CD8-positive, alpha-beta memory T cell (primary cell): ENCODE data around the gene SP100. TPM values are rescaled to one million over a fixed set of nuclear protein-coding genes. Genes with fewer than 3 reads are reported as not detected.
A peak's percentile ranks its signal among the peaks of the same experiment; 100 is the strongest.
"Not testable (repeated sequence)": the region's sequence is repeated elsewhere in the genome, so short reads cannot be mapped to it uniquely, and the experiment has no call there.

Experiments used
- CTCF ChIA-PET: fragments of 350-600 bp; sonication (Branson Sonifier 250); formaldehyde crosslinking; loops from one replicate; lab custom pipeline; 2021; ENCODE audit warnings: antibody characterized with exemption; lab: Charles Lee
- POLR2A ChIA-PET: fragments of 350-600 bp; sonication (Branson Sonifier 250); formaldehyde crosslinking; loops from one replicate; lab custom pipeline; 2021; ENCODE audit warnings: antibody characterized with exemption; lab: Charles Lee
- DNase-seq, 5 donors: peaks; one replicate each; pipeline versions ENCODE4 v3.0.0 to v3.0.0-alpha.2; 2020 to 2022; ENCODE audit warnings: mixed read lengths in 1 of 5
- H3K27ac ChIP-seq: one replicate; pipeline ENCODE4 v1.7.0; 2013; ENCODE audit warnings: low read depth, mild to moderate bottlenecking, low read length, moderate library complexity
- H3K27me3 ChIP-seq: 2 replicates; pipeline ENCODE4 v1.7.0; 2013; ENCODE audit warnings: low read length, mild to moderate bottlenecking; ENCODE audit not compliant: insufficient read depth, poor library complexity, severe bottlenecking
- H3K36me3 ChIP-seq: 2 replicates; pipeline ENCODE4 v1.7.0; 2013; ENCODE audit warnings: mild to moderate bottlenecking, low read length, moderate library complexity; ENCODE audit not compliant: insufficient read depth
- H3K4me1 ChIP-seq: 2 replicates; pipeline ENCODE4 v1.7.0; 2013; ENCODE audit warnings: mild to moderate bottlenecking, low read length, moderate library complexity; ENCODE audit not compliant: insufficient read depth
- H3K4me3 ChIP-seq: 2 replicates; pipeline ENCODE4 v1.7.0; 2013; ENCODE audit warnings: mild to moderate bottlenecking, low read length
- H3K9me3 ChIP-seq: 2 replicates; pipeline ENCODE4 v1.7.0; 2013; ENCODE audit warnings: mild to moderate bottlenecking, low read length
- H3K27ac Mint-ChIP-seq, 8 donors: one replicate each; pipeline ENCODE4 v1.8.0; 2020 to 2021; ENCODE audit warnings: mixed read lengths in 8 of 8, mild to moderate bottlenecking in 6 of 8, inconsistent platforms in 3 of 8, moderate library complexity in 3 of 8
- H3K27me3 Mint-ChIP-seq, 2 donors: one replicate each; pipeline ENCODE4 v1.8.0; 2020 to 2021; ENCODE audit warnings: mixed read lengths in 2 of 2, mild to moderate bottlenecking in 1 of 2, moderate library complexity in 1 of 2
- H3K36me3 Mint-ChIP-seq, 3 donors: one replicate each; pipeline ENCODE4 v1.8.0; 2020 to 2021; ENCODE audit warnings: mixed read lengths in 3 of 3, inconsistent platforms in 1 of 3, mild to moderate bottlenecking in 1 of 3
- H3K4me1 Mint-ChIP-seq, 3 donors: one replicate each; pipeline ENCODE4 v1.8.0; 2020 to 2021; ENCODE audit warnings: mixed read lengths in 3 of 3, inconsistent platforms in 1 of 3, mild to moderate bottlenecking in 1 of 3
- H3K4me3 Mint-ChIP-seq, 7 donors: one replicate each; pipeline ENCODE4 v1.8.0; 2020 to 2021; ENCODE audit warnings: mixed read lengths in 7 of 7, mild to moderate bottlenecking in 6 of 7, moderate library complexity in 4 of 7, inconsistent platforms in 2 of 7
- H3K9me3 Mint-ChIP-seq, 5 donors: one replicate each; pipeline ENCODE4 v1.8.0; 2020 to 2022; ENCODE audit warnings: mixed read lengths in 5 of 5, mild to moderate bottlenecking in 3 of 5, moderate library complexity in 2 of 5, inconsistent platforms in 1 of 5
- polyA plus RNA-seq: library from polyadenylated mRNA; unstranded; fragments of 300-500 nt; fragmentation: Illumina TruSeq; gene quantifications from one replicate; pipeline ENCODE4 v1.2.3, GENCODE V29; 2021
- total RNA-seq, 2 experiments: library from RNA; stranded (reverse); gene quantifications; one replicate each; pipeline ENCODE4 v1.2.3, GENCODE V29; 2021

The SP100 gene
- total and polyA plus RNA-seq, 3 experiments from 2014 or later = 82.7 to 209 (median 84.4) TPM

- Histone ChIP-seq H3K4me3 (no peak overlapping the region), H3K4me1 (peaks cover 39% of the 10 kb centered on the region), H3K36me3 (peaks cover 13% of the 10 kb centered on the region), H3K27ac (no peak overlapping the region), H3K9me3 (peaks cover 10% of the 10 kb centered on the region), H3K27me3 (no peaks in the 10 kb centered on the region)
- Mint-ChIP-seq H3K4me3 (no peak overlapping the region), H3K27ac (peak overlapping the region in 5 of 8 donors; percentile 53 to 97 (median 71)), H3K27me3 (no peaks in the 10 kb centered on the region), H3K9me3 (peaks cover 3 to 7% (median 6%) of the 10 kb centered on the region in 5 donors), H3K4me1 (peaks cover 59 to 77% (median 70%) of the 10 kb centered on the region in 3 donors), H3K36me3 (peaks cover 12 to 63% (median 30%) of the 10 kb centered on the region in 3 donors)
- ChIA-PET POLR2A (no interaction called here), CTCF (interaction anchor here (1.0 kb wide), 1 partner anchor 17 kb away, joined by 3 read pairs; no protein-coding TSS in a partner anchor)
- DNase-seq = no peak
These were observed 19.4 kb downstream of the SP100 start for GRCh38 chr2:230435431-230435830.

GRCh38 chr2:230439121-230439520 lies 23.1 kb downstream of the SP100 start:
- H3K27ac ChIP-seq, H3K27me3 ChIP-seq, H3K27me3 Mint-ChIP-seq, POLR2A ChIA-PET, CTCF ChIA-PET, H3K9me3 Mint-ChIP-seq, H3K9me3 ChIP-seq, DNase-seq, H3K4me3 ChIP-seq: not testable (repeated sequence)
- peak overlapping the region in 6 of 7 donors; percentile 40 to 90 (median 77) for H3K4me3 Mint-ChIP-seq
- H3K36me3 Mint-ChIP-seq = peaks cover 15 to 52% (median 17%) of the 10 kb centered on the region in 3 donors
- H3K36me3 ChIP-seq = peaks cover 21% of the 10 kb centered on the region
- H3K27ac Mint-ChIP-seq = peak overlapping the region; percentile 60 to 98 (median 92)
- peaks cover 56 to 78% (median 74%) of the 10 kb centered on the region in 3 donors for H3K4me1 Mint-ChIP-seq
- peaks cover 46% of the 10 kb centered on the region for H3K4me1 ChIP-seq

- Mint-ChIP-seq H3K4me3 (peak overlapping the region in 6 of 7 donors; percentile 67 to 90 (median 77)), H3K27me3 (no peaks in the 10 kb centered on the region), H3K36me3 (peaks cover 17 to 55% (median 18%) of the 10 kb centered on the region in 3 donors), H3K27ac (peak overlapping the region; percentile 60 to 98 (median 92)), H3K9me3 (peaks cover 3 to 7% (median 5%) of the 10 kb centered on the region in 5 donors), H3K4me1 (peaks cover 53 to 74% (median 73%) of the 10 kb centered on the region in 3 donors)
- no peak for DNase-seq
- Histone ChIP-seq H3K27me3 (no peaks in the 10 kb centered on the region), H3K27ac (no peak overlapping the region), H3K9me3 (peaks cover 10% of the 10 kb centered on the region), H3K4me3 (no peak overlapping the region), H3K36me3 (peaks cover 26% of the 10 kb centered on the region), H3K4me1 (peaks cover 42% of the 10 kb centered on the region)
- ChIA-PET CTCF (no interaction called here), POLR2A (no interaction called here)
These were observed 23.6 kb downstream of the SP100 start for GRCh38 chr2:230439590-230439989.

- no peaks in the 10 kb centered on the region for H3K27me3 ChIP-seq
- H3K27ac ChIP-seq = no peak overlapping the region
- H3K9me3 Mint-ChIP-seq = peaks cover 2 to 3% (median 2%) of the 10 kb centered on the region in 5 donors
- peak overlapping the region; percentile 48 to 97 (median 82) for H3K27ac Mint-ChIP-seq
- H3K4me1 Mint-ChIP-seq = peaks cover 46 to 72% (median 70%) of the 10 kb centered on the region in 3 donors
- peak; percentile 29 to 75 (median 37) for DNase-seq
- H3K4me3 ChIP-seq = no peak overlapping the region
- H3K36me3 Mint-ChIP-seq = peaks cover 12 to 56% (median 16%) of the 10 kb centered on the region in 3 donors
- POLR2A ChIA-PET = no interaction called here
- no peaks in the 10 kb centered on the region for H3K27me3 Mint-ChIP-seq
- CTCF ChIA-PET = no interaction called here
- H3K4me1 ChIP-seq = peaks cover 37% of the 10 kb centered on the region
- peaks cover 2% of the 10 kb centered on the region for H3K9me3 ChIP-seq
- peak overlapping the region; percentile 29 to 74 (median 70) for H3K4me3 Mint-ChIP-seq
- peaks cover 32% of the 10 kb centered on the region for H3K36me3 ChIP-seq
These were observed 25.4 kb downstream of the SP100 start for GRCh38 chr2:230441227-230441897.

- Histone ChIP-seq H3K36me3 (peaks cover 45% of the 10 kb centered on the region), H3K27ac (no peak overlapping the region), H3K27me3 (no peaks in the 10 kb centered on the region), H3K9me3 (no peaks in the 10 kb centered on the region), H3K4me3 (no peak overlapping the region), H3K4me1 (peaks cover 53% of the 10 kb centered on the region)
- ChIA-PET POLR2A (interaction anchor here (1.1 kb wide), 1 partner anchor 12 kb away, joined by 3 read pairs; no protein-coding TSS in a partner anchor), CTCF (no interaction called here)
- H3K4me1 Mint-ChIP-seq = peaks cover 65 to 86% (median 77%) of the 10 kb centered on the region in 3 donors
- peak overlapping the region in 1 of 7 donors; percentile 16 for H3K4me3 Mint-ChIP-seq
- peaks cover 20 to 63% (median 29%) of the 10 kb centered on the region in 3 donors for H3K36me3 Mint-ChIP-seq
- H3K27ac Mint-ChIP-seq = peak overlapping the region; percentile 39 to 95 (median 73)
- H3K27me3 Mint-ChIP-seq = no peaks in the 10 kb centered on the region
- no peak for DNase-seq
- H3K9me3 Mint-ChIP-seq = no peaks in the 10 kb centered on the region
These were observed 27.5 kb downstream of the SP100 start for GRCh38 chr2:230443541-230443940.

GRCh38 chr2:230444832-230445231 lies 28.8 kb downstream of the SP100 start:
- no peak for DNase-seq
- H3K36me3 Mint-ChIP-seq = peaks cover 24 to 68% (median 37%) of the 10 kb centered on the region in 3 donors
- Histone ChIP-seq H3K4me3 (no peak overlapping the region), H3K27me3 (no peaks in the 10 kb centered on the region), H3K9me3 (no peaks in the 10 kb centered on the region), H3K36me3 (peaks cover 58% of the 10 kb centered on the region), H3K4me1 (peaks cover 48% of the 10 kb centered on the region), H3K27ac (no peak overlapping the region)
- H3K9me3 Mint-ChIP-seq = no peaks in the 10 kb centered on the region
- no peaks in the 10 kb centered on the region for H3K27me3 Mint-ChIP-seq
- POLR2A ChIA-PET = interaction anchor here (1.1 kb wide), 1 partner anchor 11 kb away, joined by 3 read pairs; no protein-coding TSS in a partner anchor
- peak overlapping the region in 5 of 8 donors; percentile 29 to 78 (median 76) for H3K27ac Mint-ChIP-seq
- H3K4me3 Mint-ChIP-seq = no peak overlapping the region
- peaks cover 61 to 84% (median 77%) of the 10 kb centered on the region in 3 donors for H3K4me1 Mint-ChIP-seq
- CTCF ChIA-PET = no interaction called here

- Histone ChIP-seq H3K36me3 (peaks cover 67% of the 10 kb centered on the region), H3K27ac (no peak overlapping the region), H3K4me3 (no peak overlapping the region), H3K4me1 (peaks cover 29% of the 10 kb centered on the region), H3K9me3 (no peaks in the 10 kb centered on the region), H3K27me3 (no peaks in the 10 kb centered on the region)
- Mint-ChIP-seq H3K27me3 (no peaks in the 10 kb centered on the region), H3K4me3 (no peak overlapping the region), H3K9me3 (no peaks in the 10 kb centered on the region), H3K4me1 (peaks cover 59 to 83% (median 75%) of the 10 kb centered on the region in 3 donors), H3K27ac (peak overlapping the region; percentile 66 to 89 (median 78)), H3K36me3 (peaks cover 29 to 89% (median 47%) of the 10 kb centered on the region in 3 donors)
- DNase-seq = no peak
- POLR2A ChIA-PET = no interaction called here
- CTCF ChIA-PET = no interaction called here
These were observed 31.0 kb downstream of the SP100 start for GRCh38 chr2:230447036-230447435.
